Nephron progenitor cell (in vitro differentiated cells): Measurements from ENCODE around the gene TP63.
"Not testable (repeated sequence)": the region's sequence is repeated elsewhere in the genome, so short reads cannot be mapped to it uniquely, and the experiment has no call there.

Source experiments
- DNase-seq: peaks from one replicate; pipeline ENCODE4 v3.0.0; 2021
- H3K27ac Mint-ChIP-seq: 2 replicates; pipeline ENCODE4 v1.8.0; 2021; ENCODE audit warnings: mild to moderate bottlenecking, moderate library complexity, mixed read lengths
- H3K27me3 Mint-ChIP-seq: 2 replicates; pipeline ENCODE4 v1.8.0; 2021; ENCODE audit warnings: mild to moderate bottlenecking, low read depth, mixed read lengths; ENCODE audit not compliant: poor library complexity
- H3K36me3 Mint-ChIP-seq: 2 replicates; pipeline ENCODE4 v1.8.0; 2021; ENCODE audit warnings: low read depth, mixed read lengths
- H3K4me1 Mint-ChIP-seq: 2 replicates; pipeline ENCODE4 v1.8.0; 2021; ENCODE audit warnings: mixed read lengths
- H3K4me3 Mint-ChIP-seq: 2 replicates; pipeline ENCODE4 v1.8.0; 2021; ENCODE audit warnings: mild to moderate bottlenecking, moderate library complexity, mixed read lengths
- H3K9me3 Mint-ChIP-seq: 2 replicates; pipeline ENCODE4 v1.8.0; 2021; ENCODE audit warnings: mild to moderate bottlenecking, moderate library complexity, mixed read lengths
- CTCF ChIP-seq: fragments of 200-600 bp; sonication (generic); IDR thresholded peaks from 2 replicates; pipeline ENCODE4 v1.5.0; 2021; ENCODE audit warnings: antibody characterized with exemption

TP63 gene

DNA sequence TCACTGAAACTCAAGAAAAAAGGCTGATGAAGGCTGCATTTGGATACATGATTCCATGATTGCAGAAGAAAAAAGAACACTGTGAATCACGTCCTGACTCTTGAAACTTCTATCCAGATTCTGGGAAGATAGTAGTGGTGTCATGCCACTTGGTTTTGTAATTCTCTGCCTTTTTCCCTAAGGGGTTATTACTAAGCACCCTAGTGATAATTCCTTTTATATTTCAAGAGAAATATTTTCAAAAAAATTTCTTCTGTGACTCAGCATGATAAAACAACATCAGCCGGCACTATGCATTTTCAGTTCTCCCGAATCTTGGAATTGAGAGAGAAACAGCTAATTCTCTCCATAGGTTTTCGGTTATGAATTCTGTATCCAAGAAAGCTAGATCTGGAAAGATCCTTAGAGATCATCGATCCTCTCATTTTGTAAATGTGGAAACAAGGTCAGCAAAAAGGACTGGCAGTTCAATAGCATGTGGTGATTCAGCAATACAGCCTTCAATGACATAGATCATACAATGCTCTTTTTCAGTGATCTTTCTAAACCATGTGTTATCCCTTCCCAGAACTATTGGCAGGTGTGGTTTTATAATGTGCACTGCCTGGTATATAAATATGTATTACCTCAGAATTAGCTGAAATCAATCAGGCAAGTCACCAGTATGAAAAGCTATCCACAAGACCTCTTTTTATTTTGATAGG is 42.6 kb upstream of the TP63 start:
- no peaks in the 10 kb centered on the region for H3K36me3 Mint-ChIP-seq
- H3K4me3 Mint-ChIP-seq, result no peak overlapping the region
- DNase-seq, result no peak
- no peak for TF ChIP-seq CTCF
- no peaks in the 10 kb centered on the region for H3K27me3 Mint-ChIP-seq
- peaks cover 6% of the 10 kb centered on the region for H3K9me3 Mint-ChIP-seq
- H3K4me1 Mint-ChIP-seq, result no peaks in the 10 kb centered on the region
- H3K27ac Mint-ChIP-seq, result no peak overlapping the region

- H3K36me3 Mint-ChIP-seq, result no peaks in the 10 kb centered on the region
- TF ChIP-seq CTCF, result no peak
- DNase-seq, result no peak
- no peak overlapping the region for H3K27ac Mint-ChIP-seq
- H3K4me3 Mint-ChIP-seq, result no peak overlapping the region
- peaks cover 6% of the 10 kb centered on the region for H3K9me3 Mint-ChIP-seq
- no peaks in the 10 kb centered on the region for H3K4me1 Mint-ChIP-seq
- H3K27me3 Mint-ChIP-seq, result no peaks in the 10 kb centered on the region
Measured at GRCh38 chr3:189589179-189589569, 42.0 kb upstream of the TP63 start.

DNA sequence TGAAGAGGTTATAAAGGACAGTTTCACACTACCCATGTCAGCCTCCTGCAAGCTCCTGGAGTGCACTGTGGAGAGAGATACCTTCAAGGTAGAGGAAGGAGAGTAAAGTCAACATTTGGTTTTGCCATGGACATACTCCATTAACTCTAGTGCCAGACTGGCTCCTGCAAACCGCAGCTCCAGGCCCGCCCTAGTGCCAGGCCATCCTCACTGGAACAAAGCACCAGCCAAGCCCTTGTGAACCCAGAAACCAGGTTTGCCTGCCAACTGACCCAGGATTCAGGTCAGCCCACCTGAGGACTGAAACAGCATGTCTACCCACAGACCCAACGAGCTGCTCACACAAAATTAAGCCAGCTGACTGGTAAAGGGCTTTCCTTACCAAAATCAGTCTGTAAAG is 41.0 kb upstream of the TP63 start:
- Mint-ChIP-seq H3K36me3 (no peaks in the 10 kb centered on the region), H3K27me3 (no peaks in the 10 kb centered on the region), H3K4me3 (no peak overlapping the region), H3K27ac (no peak overlapping the region), H3K9me3 (peaks cover 6% of the 10 kb centered on the region), H3K4me1 (no peaks in the 10 kb centered on the region)
- no peak for DNase-seq
- no peak for TF ChIP-seq CTCF

DNA sequence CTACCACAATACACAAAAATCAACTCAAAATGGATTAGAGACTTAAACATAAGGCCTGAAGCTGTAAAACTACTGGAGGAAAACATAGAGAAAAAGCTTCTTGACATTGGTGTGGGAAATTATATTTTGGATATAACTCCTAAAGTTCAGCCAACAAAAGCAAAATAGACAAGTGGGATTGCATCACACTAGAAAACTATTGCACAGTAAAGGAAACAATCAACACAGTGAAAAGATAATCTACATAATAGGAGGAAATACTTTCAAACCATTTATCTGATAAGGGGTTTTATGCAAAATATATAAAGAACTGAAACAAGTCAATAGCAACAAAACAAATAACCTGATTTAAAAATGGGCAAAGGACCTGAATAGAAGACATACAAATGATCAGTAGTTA is 37.6 kb upstream of the TP63 start:
- Mint-ChIP-seq H3K4me1 (no peaks in the 10 kb centered on the region), H3K4me3 (no peak overlapping the region), H3K27me3 (no peaks in the 10 kb centered on the region), H3K36me3 (no peaks in the 10 kb centered on the region), H3K9me3 (peaks cover 13% of the 10 kb centered on the region), H3K27ac (no peak overlapping the region)
- TF ChIP-seq CTCF, result no peak
- no peak for DNase-seq

- H3K4me3 Mint-ChIP-seq, DNase-seq: not testable (repeated sequence)
- H3K9me3 Mint-ChIP-seq, result peaks cover 13% of the 10 kb centered on the region
Measured at GRCh38 chr3:189596078-189596979, 34.9 kb upstream of the TP63 start.

GRCh38 chr3:189597918-189598317 is 33.3 kb upstream of the TP63 start:
- no peaks in the 10 kb centered on the region for H3K36me3 Mint-ChIP-seq
- H3K4me1 Mint-ChIP-seq, result no peaks in the 10 kb centered on the region
- TF ChIP-seq CTCF, result no peak
- no peak overlapping the region for H3K27ac Mint-ChIP-seq
- DNase-seq, result no peak
- H3K9me3 Mint-ChIP-seq, result peaks cover 7% of the 10 kb centered on the region
- no peaks in the 10 kb centered on the region for H3K27me3 Mint-ChIP-seq
- no peak overlapping the region for H3K4me3 Mint-ChIP-seq

More at GRCh38 chr3:189596078-189596979, 34.9 kb upstream of the TP63 start:
- H3K36me3 Mint-ChIP-seq, H3K27ac Mint-ChIP-seq, H3K4me1 Mint-ChIP-seq, H3K27me3 Mint-ChIP-seq: not testable (repeated sequence)
